Tibial artery (tissue), 4 donors: ENCODE measurements around the gene BUB1B.

Experiments
- DNase-seq, 2 donors: peaks; one replicate each; pipeline ENCODE4 v3.0.0-alpha.2; 2019
- H3K27ac ChIP-seq, 2 donors: fragments of 200-600 bp; sonication (generic) in 1 of 2; 1 replicate in 1 of 2; 2 replicates in 1 of 2; pipeline ENCODE4 v1.5.1; 2018 to 2019; ENCODE audit warnings: mild to moderate bottlenecking in 1 of 2
- H3K27me3 ChIP-seq, 2 donors: fragments of 200-600 bp; sonication (generic) in 1 of 2; one replicate each; pipeline versions ENCODE4 v1.5.1 to v1.6.0; 2016 to 2019
- H3K36me3 ChIP-seq, 3 donors: fragments of 200-600 bp; sonication (generic) in 2 of 3; one replicate each; pipeline ENCODE4 v1.5.1; 2016 to 2019; ENCODE audit warnings: mild to moderate bottlenecking in 2 of 3
- H3K4me1 ChIP-seq, 4 donors: fragments of 200-600 bp; sonication (generic) in 2 of 4; 1 replicate in 3 of 4; 2 replicates in 1 of 4; pipeline ENCODE4 v1.5.1; 2016 to 2019
- H3K4me3 ChIP-seq, 2 donors: fragments of 200-600 bp; sonication (generic) in 1 of 2; 1 replicate in 1 of 2; 2 replicates in 1 of 2; pipeline ENCODE4 v1.5.1; 2018 to 2019; ENCODE audit warnings: mild to moderate bottlenecking in 2 of 2
- H3K9me3 ChIP-seq, 3 donors: fragments of 200-600 bp; sonication (generic) in 1 of 3; one replicate each; pipeline ENCODE4 v1.5.1; 2016 to 2019
- intact Hi-C: fragments of 100-400 bp; cut with DNase I; formaldehyde crosslinking; loops from one replicate; pipeline ENCODE4 v1.15.0; 2023; ENCODE audit warnings: low total_unique reads
- TF ChIP-seq, protein P1 (sequence below), 2 experiments: fragments of 200-600 bp in 1 of 2; fragments of 450-650 bp in 1 of 2; IDR thresholded peaks; one replicate each; pipeline ENCODE4 v1.5.1; 2017 to 2019; ENCODE audit warnings: antibody characterized with exemption in 2 of 2, mild to moderate bottlenecking in 1 of 2, moderate library complexity in 1 of 2

The BUB1B gene

DNA sequence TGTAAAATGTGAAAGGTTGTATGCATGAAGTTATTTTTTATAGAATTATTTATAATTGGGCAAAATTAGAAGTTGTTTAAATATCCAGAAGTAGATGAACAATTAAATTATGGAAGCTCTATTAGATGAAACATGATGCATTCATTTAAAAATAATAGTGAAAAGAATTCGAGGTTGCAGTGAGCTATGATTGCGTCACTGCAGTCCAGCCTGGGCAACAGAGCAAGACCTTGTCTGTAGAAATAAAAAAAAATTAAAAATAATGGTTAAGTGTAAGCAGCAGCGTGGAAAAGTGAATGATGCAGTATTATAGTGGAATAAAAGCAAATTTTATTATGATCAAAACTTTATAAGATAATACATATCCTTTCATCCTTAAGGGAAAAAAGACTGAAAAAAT is 14.3 kb downstream of the BUB1B start:
- intact Hi-C loops: no loop called here
- H3K4me3 ChIP-seq: no peak overlapping the region
- no peaks in the 10 kb centered on the region for H3K36me3 ChIP-seq
- H3K27me3 ChIP-seq: peaks cover 0 to 5% of the 10 kb centered on the region in 2 donors
- TF ChIP-seq, protein P1, sequence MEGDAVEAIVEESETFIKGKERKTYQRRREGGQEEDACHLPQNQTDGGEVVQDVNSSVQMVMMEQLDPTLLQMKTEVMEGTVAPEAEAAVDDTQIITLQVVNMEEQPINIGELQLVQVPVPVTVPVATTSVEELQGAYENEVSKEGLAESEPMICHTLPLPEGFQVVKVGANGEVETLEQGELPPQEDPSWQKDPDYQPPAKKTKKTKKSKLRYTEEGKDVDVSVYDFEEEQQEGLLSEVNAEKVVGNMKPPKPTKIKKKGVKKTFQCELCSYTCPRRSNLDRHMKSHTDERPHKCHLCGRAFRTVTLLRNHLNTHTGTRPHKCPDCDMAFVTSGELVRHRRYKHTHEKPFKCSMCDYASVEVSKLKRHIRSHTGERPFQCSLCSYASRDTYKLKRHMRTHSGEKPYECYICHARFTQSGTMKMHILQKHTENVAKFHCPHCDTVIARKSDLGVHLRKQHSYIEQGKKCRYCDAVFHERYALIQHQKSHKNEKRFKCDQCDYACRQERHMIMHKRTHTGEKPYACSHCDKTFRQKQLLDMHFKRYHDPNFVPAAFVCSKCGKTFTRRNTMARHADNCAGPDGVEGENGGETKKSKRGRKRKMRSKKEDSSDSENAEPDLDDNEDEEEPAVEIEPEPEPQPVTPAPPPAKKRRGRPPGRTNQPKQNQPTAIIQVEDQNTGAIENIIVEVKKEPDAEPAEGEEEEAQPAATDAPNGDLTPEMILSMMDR (IDR thresholded peaks at IDR 0.05): no peak
- no peaks in the 10 kb centered on the region for H3K4me1 ChIP-seq
- H3K9me3 ChIP-seq: no peaks in the 10 kb centered on the region
- DNase-seq: no peak
- no peak overlapping the region for H3K27ac ChIP-seq

DNA sequence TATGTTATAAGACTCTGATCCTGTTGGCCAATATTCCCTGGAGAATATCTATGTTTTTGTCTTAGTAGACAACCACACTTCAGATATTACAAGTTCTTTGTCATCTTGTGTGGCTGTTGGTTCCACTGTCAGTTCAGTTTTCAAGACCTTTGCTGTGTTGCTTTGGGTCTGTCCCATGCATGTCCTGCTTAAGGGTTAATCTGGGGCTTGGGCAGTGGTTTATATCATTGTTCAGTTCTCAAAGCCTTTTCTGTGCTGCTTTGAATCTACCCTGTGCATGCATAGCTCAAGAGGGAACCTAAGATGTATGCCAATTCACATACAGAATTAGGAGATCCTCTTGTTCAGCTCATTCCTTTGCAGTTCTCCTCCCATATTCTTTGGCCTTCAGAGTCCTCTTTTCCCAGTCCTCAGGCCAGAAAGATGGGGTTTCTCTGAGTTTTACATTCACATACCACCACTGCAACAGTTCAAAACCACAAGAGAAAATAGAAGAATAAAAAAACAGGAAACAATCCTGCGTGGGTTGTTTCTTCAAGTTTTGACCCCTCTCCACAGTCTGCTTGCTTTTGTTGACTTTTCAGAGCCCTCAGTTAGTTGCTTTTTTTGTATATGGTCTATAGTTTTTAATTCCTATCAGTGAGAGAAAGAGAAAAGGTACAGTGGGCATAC is 21.6 kb downstream of the BUB1B start:
- Histone ChIP-seq H3K9me3 (no peaks in the 10 kb centered on the region), H3K4me1 (no peaks in the 10 kb centered on the region), H3K27me3 (no peaks in the 10 kb centered on the region), H3K27ac (no peak overlapping the region), H3K4me3 (no peak overlapping the region), H3K36me3 (no peaks in the 10 kb centered on the region)
- intact Hi-C loops: no loop called here
- no peak for DNase-seq
- TF ChIP-seq, protein P1 (IDR thresholded peaks at IDR 0.05): no peak

DNA sequence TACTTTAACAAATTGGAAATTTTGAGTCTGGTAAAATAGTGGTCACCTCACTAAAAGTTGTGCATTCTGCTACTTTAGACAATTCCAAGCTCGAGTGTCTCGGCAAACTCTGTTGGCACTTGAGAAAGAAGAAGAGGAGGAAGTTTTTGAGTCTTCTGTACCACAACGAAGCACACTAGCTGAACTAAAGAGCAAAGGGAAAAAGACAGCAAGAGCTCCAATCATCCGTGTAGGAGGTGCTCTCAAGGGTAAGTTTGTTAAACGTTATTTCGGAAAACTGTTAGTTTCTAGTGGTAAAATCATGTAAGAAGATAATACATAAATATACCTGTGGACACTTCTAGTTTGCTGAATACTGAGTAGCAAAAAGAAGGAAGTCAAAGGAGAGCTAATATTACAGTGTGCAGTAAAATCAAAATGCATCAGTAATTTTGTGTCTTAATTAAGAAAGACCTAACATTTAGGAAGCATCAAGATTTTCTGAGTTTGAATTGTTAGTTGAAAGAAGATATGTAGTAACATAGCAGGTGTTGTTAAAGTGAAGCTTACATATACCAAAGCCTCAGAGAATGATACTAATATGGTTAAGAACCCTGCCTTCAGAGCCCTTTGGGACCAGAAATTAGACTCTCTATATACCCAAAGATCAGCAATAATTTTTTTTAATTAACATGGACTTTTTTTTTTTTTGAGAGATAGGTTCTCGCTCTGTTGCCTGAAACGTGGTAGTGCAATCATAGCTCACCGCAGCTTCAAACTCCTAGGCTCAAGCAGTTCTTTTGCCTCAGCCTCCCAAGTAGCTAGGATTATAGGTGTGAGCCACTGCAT is 23.0 kb downstream of the BUB1B start:
- no peak overlapping the region for H3K4me3 ChIP-seq
- H3K27ac ChIP-seq: no peak overlapping the region
- H3K27me3 ChIP-seq: no peaks in the 10 kb centered on the region
- no peaks in the 10 kb centered on the region for H3K4me1 ChIP-seq
- TF ChIP-seq, protein P1 (IDR thresholded peaks at IDR 0.05): no peak
- no peaks in the 10 kb centered on the region for H3K9me3 ChIP-seq
- no peaks in the 10 kb centered on the region for H3K36me3 ChIP-seq
- DNase-seq: no peak
- intact Hi-C loops: no loop called here

DNA sequence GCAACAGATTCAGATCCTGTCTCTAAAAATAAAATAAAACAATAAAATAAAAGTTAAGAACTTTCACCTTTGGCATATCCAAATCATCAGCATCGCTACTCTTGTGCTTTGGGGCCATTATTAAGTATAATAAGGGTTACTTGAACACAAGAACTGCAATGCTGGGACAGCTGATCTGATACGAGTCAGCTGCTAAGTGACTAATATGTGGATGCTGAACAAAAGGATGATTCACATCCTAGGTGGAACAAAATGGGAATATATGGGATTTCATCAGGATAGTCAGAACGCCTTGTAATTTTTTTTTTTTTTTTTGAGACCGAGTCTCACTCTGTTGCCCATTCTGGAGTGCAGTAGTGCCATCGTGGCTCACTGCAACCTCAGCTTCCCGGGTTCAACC is 29.7 kb downstream of the BUB1B start:
- TF ChIP-seq, protein P1 (IDR thresholded peaks at IDR 0.05): no peak
- H3K9me3 ChIP-seq: no peaks in the 10 kb centered on the region
- H3K36me3 ChIP-seq: no peaks in the 10 kb centered on the region
- no peaks in the 10 kb centered on the region for H3K27me3 ChIP-seq
- H3K4me1 ChIP-seq: no peaks in the 10 kb centered on the region
- intact Hi-C loops: no loop called here
- no peak overlapping the region for H3K4me3 ChIP-seq
- H3K27ac ChIP-seq: no peak overlapping the region
- no peak for DNase-seq

DNA sequence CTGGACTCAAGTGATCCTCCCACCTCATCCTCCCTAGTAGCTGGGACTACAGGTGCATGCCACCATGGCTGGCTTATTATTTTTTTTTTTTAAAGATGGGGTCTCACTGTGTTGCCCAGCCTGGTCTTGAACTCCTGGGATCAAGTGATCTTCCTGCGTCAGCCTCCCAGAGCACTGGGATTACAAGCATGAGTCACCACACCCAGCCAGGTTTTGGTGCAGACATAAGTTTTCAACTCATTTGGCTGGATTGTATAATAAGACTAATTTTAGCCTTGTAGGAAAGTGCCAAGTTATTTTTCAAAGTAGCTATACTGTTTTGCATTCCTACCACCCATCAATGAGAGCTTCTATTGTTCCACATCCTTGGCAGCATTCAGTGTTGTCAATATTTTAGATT is 32.1 kb downstream of the BUB1B start:
- H3K4me3 ChIP-seq: no peak overlapping the region
- H3K4me1 ChIP-seq: no peaks in the 10 kb centered on the region

More for the DNA sequence above, 32.1 kb downstream of the BUB1B start:
- TF ChIP-seq, protein P1 (IDR thresholded peaks at IDR 0.05): no peak
- intact Hi-C loops: no loop called here
- Histone ChIP-seq H3K36me3 (no peaks in the 10 kb centered on the region), H3K27ac (no peak overlapping the region), H3K9me3 (no peaks in the 10 kb centered on the region), H3K27me3 (no peaks in the 10 kb centered on the region)
- no peak for DNase-seq
